ENCODE measurements around the gene LKAAEAR1.
"Not testable (repeated sequence)": the region's sequence is repeated elsewhere in the genome, so short reads cannot be mapped to it uniquely, and the experiment has no call there.

Gene LKAAEAR1

DNA sequence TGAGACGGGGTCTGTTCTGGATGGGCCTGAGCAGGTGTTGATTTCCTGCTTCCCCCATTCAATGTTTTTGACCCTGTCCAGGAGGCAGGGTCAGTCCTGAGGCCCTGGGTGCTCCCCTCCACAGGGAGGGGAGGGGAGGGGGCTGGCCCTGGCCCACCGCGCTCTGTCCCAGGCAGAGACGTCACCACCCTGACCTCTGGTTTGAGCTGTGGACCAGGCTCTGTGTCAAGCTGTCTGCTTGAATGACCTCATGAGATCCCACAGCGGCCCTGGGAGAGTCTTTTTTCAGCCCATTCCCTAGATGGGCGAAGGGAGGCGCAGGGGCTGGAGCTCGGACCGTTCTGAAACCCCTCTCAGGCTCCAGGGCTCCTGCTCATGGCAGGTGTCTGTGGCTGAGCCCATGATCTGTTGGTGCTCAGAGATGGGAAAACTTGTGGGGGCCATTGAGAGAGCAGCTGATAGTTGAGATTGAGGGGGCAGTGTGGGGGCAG lies 8.9 kb upstream of the LKAAEAR1 start:
- DNase-seq (ENCODE audit: low read depth) = no peak
- H3K4me3 ChIP-seq (ENCODE audit: low read depth, low read length) = no peak overlapping the region
- TF ChIP-seq, protein P1, sequence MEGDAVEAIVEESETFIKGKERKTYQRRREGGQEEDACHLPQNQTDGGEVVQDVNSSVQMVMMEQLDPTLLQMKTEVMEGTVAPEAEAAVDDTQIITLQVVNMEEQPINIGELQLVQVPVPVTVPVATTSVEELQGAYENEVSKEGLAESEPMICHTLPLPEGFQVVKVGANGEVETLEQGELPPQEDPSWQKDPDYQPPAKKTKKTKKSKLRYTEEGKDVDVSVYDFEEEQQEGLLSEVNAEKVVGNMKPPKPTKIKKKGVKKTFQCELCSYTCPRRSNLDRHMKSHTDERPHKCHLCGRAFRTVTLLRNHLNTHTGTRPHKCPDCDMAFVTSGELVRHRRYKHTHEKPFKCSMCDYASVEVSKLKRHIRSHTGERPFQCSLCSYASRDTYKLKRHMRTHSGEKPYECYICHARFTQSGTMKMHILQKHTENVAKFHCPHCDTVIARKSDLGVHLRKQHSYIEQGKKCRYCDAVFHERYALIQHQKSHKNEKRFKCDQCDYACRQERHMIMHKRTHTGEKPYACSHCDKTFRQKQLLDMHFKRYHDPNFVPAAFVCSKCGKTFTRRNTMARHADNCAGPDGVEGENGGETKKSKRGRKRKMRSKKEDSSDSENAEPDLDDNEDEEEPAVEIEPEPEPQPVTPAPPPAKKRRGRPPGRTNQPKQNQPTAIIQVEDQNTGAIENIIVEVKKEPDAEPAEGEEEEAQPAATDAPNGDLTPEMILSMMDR (IDR thresholded peaks at IDR 0.05; ENCODE audit: low read depth, low read length, missing control alignments) = no peak

DNA sequence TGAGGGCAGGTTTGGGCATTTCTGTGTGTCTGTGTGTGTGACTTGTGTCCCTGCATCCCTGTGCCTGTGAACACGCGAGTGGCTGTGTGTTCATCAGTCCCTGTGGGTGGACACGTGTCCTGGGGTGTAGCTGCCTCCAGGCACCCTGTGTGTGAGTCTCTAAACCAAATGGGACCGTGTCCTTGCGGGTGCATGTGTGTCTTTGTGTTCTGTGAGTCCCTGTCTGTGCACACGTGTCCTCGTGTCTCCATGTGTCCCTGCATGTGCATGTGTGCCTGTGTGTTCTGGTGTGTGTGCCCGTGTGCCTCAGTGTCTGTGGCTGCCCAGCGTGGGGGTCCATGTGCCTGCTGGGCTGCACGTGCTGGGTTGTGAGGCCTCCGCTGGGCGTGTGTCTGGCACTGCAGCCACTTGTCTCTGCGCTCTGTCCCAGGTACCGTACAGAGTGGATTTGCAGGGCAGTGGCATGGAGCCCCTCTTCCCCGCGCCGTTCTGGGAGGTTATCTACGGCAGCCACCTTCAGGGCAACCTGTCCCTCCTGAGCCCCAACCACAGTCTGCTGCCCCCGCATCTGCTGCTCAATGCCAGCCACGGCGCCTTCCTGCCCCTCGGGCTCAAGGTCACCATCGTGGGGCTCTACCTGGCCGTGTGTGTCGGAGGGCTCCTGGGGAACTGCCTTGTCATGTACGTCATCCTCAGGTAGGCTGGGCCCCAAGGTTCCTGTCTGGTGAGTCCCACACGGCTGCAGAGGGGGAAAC lies 8.2 kb upstream of the LKAAEAR1 start:
- no peak overlapping the region for H3K4me3 ChIP-seq (ENCODE audit: low read depth, low read length)
- TF ChIP-seq, protein P1 (IDR thresholded peaks at IDR 0.05; ENCODE audit: low read depth, low read length, missing control alignments) = no peak
- DNase-seq (ENCODE audit: low read depth) = no peak

DNA sequence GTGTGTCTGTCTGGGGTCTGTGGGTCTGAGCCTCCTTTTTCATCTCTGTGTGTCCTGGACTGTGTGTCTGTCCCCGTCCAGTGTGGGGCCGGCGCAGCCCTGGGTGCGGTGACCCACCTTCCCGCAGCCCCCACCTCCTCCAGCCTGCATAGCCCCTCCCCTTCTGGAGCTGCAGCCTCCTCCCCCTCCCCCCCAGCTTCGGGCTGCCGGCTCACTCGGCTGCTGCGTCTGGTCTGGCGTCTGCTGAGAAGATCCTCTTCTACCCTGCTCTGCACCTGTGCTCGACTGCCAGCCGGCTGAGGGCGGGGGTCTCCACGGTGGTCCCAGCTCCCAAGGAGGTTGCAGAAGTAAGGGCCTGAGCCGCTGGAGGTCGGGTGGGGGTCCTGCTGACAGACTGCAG lies 7.6 kb upstream of the LKAAEAR1 start:
- TF ChIP-seq, protein P1 (IDR thresholded peaks at IDR 0.05; ENCODE audit: low read depth, low read length, missing control alignments) = no peak
- no peak overlapping the region for H3K4me3 ChIP-seq (ENCODE audit: low read depth, low read length)
- DNase-seq (ENCODE audit: low read depth) = no peak

DNA sequence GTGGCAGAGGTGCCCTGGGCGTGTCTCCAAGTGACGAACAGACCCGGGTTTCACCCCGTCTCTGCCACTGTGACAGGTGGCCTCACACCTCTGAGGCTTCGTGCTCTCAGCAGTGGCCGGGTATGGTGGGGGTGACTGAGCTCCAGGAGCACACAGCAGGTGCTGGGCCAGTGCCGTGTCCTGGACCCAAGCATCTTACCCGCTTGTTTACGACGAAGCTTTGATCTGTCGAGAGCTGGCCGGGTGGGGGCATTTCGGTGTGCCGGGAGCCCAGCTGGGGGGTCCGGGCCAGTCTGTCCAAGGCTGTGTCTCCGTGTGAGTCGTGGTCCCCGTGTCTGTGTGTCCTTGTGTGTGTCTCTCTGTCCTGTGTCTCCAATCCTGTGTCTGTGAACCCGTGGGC lies 7.1 kb upstream of the LKAAEAR1 start:
- DNase-seq (ENCODE audit: low read depth) = no peak
- H3K4me3 ChIP-seq (ENCODE audit: low read depth, low read length) = no peak overlapping the region
- TF ChIP-seq, protein P1 (IDR thresholded peaks at IDR 0.05; ENCODE audit: low read depth, low read length, missing control alignments) = no peak

DNA sequence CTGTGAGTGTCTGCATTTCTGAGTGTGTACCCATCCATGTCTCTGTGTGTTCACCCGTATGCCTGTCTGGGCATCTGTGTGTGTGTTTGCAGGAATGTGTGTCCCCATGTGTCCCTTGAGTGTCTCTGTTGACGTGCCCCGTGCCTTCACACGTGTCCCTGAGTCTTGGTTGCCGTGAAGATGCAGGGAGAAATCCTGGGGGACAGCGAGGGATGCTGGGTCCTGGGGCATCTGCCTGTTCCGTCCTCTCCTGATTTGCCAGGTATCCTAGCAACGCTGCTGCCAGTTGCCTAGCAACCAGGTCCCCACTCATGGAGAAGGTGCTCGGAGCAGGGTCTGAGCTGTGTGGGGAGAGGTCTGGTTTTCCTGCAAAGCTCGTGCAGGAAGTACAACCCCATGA lies 6.0 kb upstream of the LKAAEAR1 start:
- no peak overlapping the region for H3K4me3 ChIP-seq (ENCODE audit: low read depth, low read length)
- DNase-seq (ENCODE audit: low read depth) = no peak
- TF ChIP-seq, protein P1 (IDR thresholded peaks at IDR 0.05; ENCODE audit: low read depth, low read length, missing control alignments) = no peak

DNA sequence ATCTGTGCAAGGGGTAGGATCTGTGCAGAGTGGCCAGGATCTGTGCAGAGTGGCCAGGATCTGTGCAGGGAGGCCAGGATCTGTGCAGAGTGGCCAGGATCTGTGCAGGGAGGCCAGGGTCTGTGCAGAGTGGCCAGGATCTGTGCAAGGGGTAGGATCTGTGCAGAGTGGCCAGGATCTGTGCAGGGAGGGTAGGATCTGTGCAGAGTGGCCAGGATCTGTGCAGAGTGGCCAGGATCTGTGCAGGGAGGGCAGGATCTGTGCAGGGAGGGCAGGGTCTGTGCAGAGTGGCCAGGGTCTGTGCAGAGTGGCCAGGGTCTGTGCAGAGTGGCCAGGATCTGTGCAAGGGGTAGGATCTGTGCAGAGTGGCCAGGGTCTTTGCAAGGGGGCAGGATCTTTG lies 4.4 kb upstream of the LKAAEAR1 start:
- not testable (repeated sequence) for H3K4me3 ChIP-seq (ENCODE audit: low read depth, low read length); DNase-seq (ENCODE audit: low read depth)

DNA sequence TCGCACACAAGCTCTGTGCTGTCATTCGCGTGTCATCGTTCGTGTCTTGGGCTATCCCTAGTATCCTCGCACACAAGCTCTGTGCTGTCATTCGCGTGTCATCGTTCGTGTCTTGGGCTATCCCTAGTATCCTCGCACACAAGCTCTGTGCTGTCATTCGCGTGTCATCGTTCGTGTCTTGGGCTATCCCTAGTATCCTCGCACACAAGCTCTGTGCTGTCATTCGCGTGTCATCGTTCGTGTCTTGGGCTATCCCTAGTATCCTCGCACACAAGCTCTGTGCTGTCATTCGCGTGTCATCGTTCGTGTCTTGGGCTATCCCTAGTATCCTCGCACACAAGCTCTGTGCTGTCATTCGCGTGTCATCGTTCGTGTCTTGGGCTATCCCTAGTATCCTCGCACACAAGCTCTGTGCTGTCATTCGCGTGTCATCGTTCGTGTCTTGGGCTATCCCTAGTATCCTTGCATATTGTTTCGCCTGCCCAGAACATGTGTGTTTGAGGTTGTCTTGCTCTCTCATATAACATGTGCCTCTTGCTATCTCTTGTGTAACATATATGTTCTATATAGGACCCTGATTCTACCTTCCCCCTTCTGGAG lies 3.1 kb upstream of the LKAAEAR1 start:
- H3K4me3 ChIP-seq (ENCODE audit: low read depth, low read length) = not testable (repeated sequence)

DNA sequence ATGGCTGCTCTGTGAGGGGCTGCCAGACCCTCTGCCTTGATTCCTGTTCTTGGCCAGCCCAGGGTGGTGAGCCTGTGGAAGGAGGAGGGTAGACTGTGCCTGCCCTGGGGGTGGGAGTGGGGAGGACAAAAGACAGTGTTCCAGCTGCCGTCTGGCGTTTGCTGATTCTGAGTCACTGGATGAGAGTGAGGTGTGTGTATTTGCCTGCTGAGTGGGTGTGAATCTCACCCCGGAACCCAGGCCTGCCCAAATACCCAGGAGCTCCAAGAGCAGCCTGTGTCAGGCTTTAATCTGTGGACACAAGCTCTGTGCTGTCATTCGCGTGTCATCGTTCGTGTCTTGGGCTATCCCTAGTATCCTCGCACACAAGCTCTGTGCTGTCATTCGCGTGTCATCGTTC lies 2.6 kb upstream of the LKAAEAR1 start:
- TF ChIP-seq, protein P1 (IDR thresholded peaks at IDR 0.05; ENCODE audit: low read depth, low read length, missing control alignments) = no peak
- no peak for DNase-seq (ENCODE audit: low read depth)

More for the DNA sequence above, 3.1 kb upstream of the LKAAEAR1 start:
- DNase-seq (ENCODE audit: low read depth) = not testable (repeated sequence)

More for the DNA sequence above, 2.6 kb upstream of the LKAAEAR1 start:
- H3K4me3 ChIP-seq (ENCODE audit: low read depth, low read length) = no peak overlapping the region
